ENCODE measurements around the gene HPS4.

The HPS4 gene

GRCh38 chr22:26406118-26406517 lies 77.5 kb downstream of the HPS4 start:
- DNase-seq = no peak

- no peak for DNase-seq
These were observed 78.6 kb downstream of the HPS4 start for GRCh38 chr22:26404851-26405421.

- no peak for DNase-seq
These were observed 81.9 kb downstream of the HPS4 start for GRCh38 chr22:26401726-26402125.

All from CD4-positive, alpha-beta T cell treated with Interferon gamma for 1 hour (primary cell).